ENCODE data around the gene METTL9. TPM values are rescaled to one million over a fixed set of nuclear protein-coding genes. Genes with fewer than 3 reads are reported as not detected.

The METTL9 gene
- total RNA-seq, 1 experiment from 2014 or later: 41.4 TPM

- Histone ChIP-seq H4K20me1 (ENCODE audit: insufficient read depth) (no peaks in the 10 kb centered on the region), H3K4me2 (ENCODE audit: low read length) (no peak overlapping the region), H3K9me2 (ENCODE audit: insufficient read depth) (no peaks in the 10 kb centered on the region), H3K79me2 (ENCODE audit: insufficient read depth, low read length) (peaks cover 58% of the 10 kb centered on the region), H2AFZ (ENCODE audit: low read depth, low read length, poor library complexity, severe bottlenecking) (no peak overlapping the region), H3K4me3 (replicated peaks in 1 of 2; ENCODE audit: low read depth in 1 of 2, low read length in 2 of 2) (no peak overlapping the region), H3K27me3 (ENCODE audit: insufficient read depth, low read length) (no peaks in the 10 kb centered on the region), H3K9me3 (ENCODE audit: control insufficient read depth in 1 of 2, insufficient read depth in 1 of 2, low read depth in 1 of 2, low read length in 2 of 2) (no peaks in the 10 kb centered on the region), H3K4me1 (ENCODE audit: control insufficient read depth in 1 of 2, insufficient read depth in 2 of 2, low read length in 2 of 2) (no peaks in the 10 kb centered on the region), H3K36me3 (ENCODE audit: control insufficient read depth in 1 of 2, insufficient read depth in 2 of 2, low read length in 2 of 2) (no peaks in the 10 kb centered on the region), H3K27ac (ENCODE audit: low read depth, low read length) (no peak overlapping the region), H3K9ac (ENCODE audit: low read length) (no peak overlapping the region)
- DNase-seq (ENCODE audit: low read depth, low spot score) (no peak), ATAC-seq (no peak)
- ChIA-PET POLR2A (no interaction called here), CTCF (no interaction called here), RAD21 (ENCODE audit: low non-redundant PET in 1 of 2, low total read pairs in 2 of 2, uncharacterized antibody in 2 of 2, unreplicated experiment in 2 of 2) (no interaction called here)
- intact Hi-C loops (cut with micrococcal nuclease): no loop called here
- no TSS peak for BruUV-seq (replicated peaks)
- no peak for TF ChIP-seq EGR1 (IDR thresholded peaks at IDR 0.05; ENCODE audit: low read depth)
- TF ChIP-seq SIN3A (IDR thresholded peaks at IDR 0.05; ENCODE audit: low read depth): no peak
- TF ChIP-seq ZBTB33 (IDR thresholded peaks at IDR 0.05; ENCODE audit: extremely low read depth, insufficient replicate concordance, low read length): no peak
- TF ChIP-seq JUND (IDR thresholded peaks at IDR 0.05): no peak
- TF ChIP-seq FOSL1 (IDR thresholded peaks at IDR 0.05; ENCODE audit: low read depth): no peak
- TF ChIP-seq CTCF (IDR thresholded peaks at IDR 0.05 in 2 of 3, conservative IDR thresholded peaks at IDR 0.05 in 1 of 3; ENCODE audit: borderline replicate concordance in 1 of 3, insufficient read depth in 1 of 3, low read depth in 2 of 3, low read length in 2 of 3): no peak
- no peak for TF ChIP-seq ELF1 (IDR thresholded peaks at IDR 0.05; ENCODE audit: borderline replicate concordance, low read depth)
- no peak for TF ChIP-seq YY1 (IDR thresholded peaks at IDR 0.05; ENCODE audit: extremely low read depth, insufficient replicate concordance, low read depth, low read length)
- TF ChIP-seq CEBPB (IDR thresholded peaks at IDR 0.05; ENCODE audit: low read depth): no peak
- TF ChIP-seq REST (IDR thresholded peaks at IDR 0.05; ENCODE audit: low read depth): no peak
- TF ChIP-seq EZH2 (IDR thresholded peaks at IDR 0.05): no peak
- TF ChIP-seq POLR2AphosphoS5 (IDR thresholded peaks at IDR 0.05; ENCODE audit: low read depth, low read length): no peak
- TF ChIP-seq ZFX (IDR thresholded peaks at IDR 0.05): no peak
- TF ChIP-seq EZH2phosphoT487 (IDR thresholded peaks at IDR 0.05; ENCODE audit: borderline replicate concordance): no peak
- no peak for TF ChIP-seq ATF3 (IDR thresholded peaks at IDR 0.05)
- no peak for TF ChIP-seq POLR2A (IDR thresholded peaks at IDR 0.05; ENCODE audit: borderline replicate concordance, extremely low read depth, insufficient read depth, insufficient read length)
- TF ChIP-seq CBX3 (IDR thresholded peaks at IDR 0.05; ENCODE audit: low read depth): no peak
- TF ChIP-seq SP1 (IDR thresholded peaks at IDR 0.05; ENCODE audit: low read depth): no peak
- no peak for TF ChIP-seq TCF7L2 (IDR thresholded peaks at IDR 0.05; ENCODE audit: borderline replicate concordance, extremely low read depth, insufficient read depth, insufficient read length)
- TF ChIP-seq ZNF274 (IDR thresholded peaks at IDR 0.05; ENCODE audit: low read depth, low read length): no peak
These were observed 11.8 kb downstream of the METTL9 start for GRCh38 chr16:21611198-21611555.
